Hypothalamus (tissue), 51 donors: ENCODE results near the gene ABCC8.
"Not testable (repeated sequence)": the region's sequence is repeated elsewhere in the genome, so short reads cannot be mapped to it uniquely, and the experiment has no call there.

Source experiments
- DNase-seq, 51 donors: peaks; one replicate each; lab custom pipeline; 2025; lab: John Stamatoyannopoulos, UW

The ABCC8 gene

DNA sequence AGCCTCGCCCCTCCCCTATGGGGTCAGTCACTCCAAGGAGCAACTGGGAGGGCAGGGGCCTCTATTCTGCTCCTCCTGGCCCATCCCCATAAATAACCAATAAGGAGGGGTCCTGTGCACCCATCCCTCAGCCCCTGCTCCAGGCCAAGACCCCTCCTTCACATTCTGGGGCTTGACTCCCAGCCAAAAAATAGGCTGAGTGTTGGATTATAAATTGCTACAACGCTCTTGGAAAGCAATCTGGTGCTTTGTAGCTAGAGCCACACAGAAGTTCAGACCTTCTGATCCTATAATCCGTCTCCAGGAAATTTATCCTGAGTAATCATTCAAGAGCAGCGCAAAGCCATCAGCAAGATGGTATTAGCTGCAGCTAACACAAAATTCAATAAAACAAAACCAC is 42.5 kb downstream of the ABCC8 start:
- DNase-seq = no peak

DNA sequence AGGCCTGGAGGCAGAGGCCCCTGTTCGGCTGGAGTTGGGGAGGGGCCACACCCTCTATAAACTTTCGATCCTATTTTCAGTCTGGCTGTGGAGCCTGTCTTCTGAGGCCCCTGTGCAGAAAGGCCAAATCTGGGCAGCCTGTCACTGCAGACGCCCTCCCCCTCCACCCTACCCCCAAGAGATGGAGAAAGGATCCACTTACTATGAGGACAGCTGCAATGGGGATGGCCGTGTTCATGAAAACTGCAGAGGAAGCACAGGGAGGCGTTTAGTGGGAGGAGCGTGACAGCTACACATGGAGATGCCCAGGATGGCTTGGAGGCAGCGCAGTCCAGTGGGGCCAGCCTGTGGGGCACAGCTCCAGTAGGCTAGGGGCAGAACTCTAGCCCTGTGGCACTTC is 44.6 kb downstream of the ABCC8 start:
- peak in 1 of 51 donors; percentile 14 for DNase-seq

DNA sequence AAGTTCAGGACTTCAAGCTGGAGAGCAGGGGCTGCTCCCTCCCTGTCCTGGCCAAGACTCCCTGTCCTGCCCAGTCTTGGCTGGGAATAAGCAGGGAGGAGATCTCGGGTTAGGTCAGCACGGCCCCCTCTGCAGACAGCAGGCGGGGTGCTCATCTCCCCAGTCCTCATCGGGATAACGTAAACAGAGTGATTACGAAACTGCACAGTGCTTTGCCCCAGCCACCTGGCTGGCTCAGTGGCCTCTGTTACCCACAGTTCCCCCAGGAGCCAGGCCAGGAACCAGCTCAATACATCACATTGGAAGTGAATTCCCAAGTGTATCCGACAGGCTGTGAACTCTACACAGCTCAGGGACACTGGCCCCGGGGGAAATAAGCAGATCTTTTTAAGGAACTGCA is 45.5 kb downstream of the ABCC8 start:
- DNase-seq = no peak

DNA sequence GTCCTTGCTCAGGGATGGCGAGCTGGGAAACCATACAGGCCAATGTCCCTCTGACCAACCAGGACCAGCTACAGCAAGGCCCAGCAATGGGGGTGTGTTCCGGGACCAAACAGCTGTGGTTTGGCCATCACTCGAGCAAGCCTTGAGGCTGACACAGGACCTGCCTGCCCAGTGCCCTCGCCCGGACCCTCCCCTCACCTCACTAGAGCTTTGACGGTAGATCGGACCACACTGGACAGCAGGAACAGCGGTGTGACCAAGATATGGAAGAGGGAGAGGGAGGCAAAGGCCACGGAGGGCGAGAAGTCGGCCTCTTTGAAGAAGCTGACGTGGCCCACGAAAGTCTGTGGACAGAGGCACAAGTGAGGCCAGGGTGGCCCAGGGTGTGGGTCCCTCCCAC is 46.0 kb downstream of the ABCC8 start:
- DNase-seq = no peak

DNA sequence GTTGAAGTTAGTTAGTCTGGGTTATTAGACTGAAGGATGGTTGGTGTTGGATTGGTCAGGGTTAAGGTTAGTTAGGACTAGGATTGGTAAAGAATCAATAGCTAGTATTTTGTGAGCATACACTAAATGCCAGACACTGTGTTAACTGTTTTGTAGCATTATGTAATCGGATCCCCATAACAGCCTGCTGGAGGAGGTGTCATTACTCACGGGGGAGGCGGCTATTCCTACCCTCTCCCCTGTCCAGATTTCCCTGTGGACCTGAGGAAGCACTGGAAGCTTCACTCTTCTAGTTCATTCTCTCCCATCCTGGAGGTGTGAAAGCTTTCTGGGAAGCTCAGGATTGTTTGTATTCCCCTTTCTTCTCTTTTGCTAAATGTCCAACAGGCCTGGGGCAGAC is 47.7 kb downstream of the ABCC8 start:
- no peak for DNase-seq

DNA sequence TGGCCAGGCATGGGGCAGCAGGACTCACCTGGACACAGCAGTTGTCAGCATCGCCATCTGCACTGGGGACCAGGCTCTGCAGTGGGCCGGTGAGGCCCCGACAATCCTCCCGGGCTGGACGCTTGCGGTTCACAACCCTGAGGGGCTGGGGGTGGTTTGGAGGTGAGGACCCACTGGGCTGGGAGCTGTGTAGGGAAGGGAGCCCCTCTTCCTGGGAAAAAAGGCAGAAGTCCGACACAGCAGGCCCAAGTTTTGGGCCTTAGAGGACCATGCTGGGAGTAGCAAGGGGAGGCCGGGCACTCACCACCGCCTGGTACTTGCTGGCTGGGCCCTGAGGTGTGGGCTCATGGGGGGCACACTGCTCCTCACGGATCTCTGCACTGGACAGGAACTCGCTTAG is 48.4 kb downstream of the ABCC8 start:
- DNase-seq = no peak

DNA sequence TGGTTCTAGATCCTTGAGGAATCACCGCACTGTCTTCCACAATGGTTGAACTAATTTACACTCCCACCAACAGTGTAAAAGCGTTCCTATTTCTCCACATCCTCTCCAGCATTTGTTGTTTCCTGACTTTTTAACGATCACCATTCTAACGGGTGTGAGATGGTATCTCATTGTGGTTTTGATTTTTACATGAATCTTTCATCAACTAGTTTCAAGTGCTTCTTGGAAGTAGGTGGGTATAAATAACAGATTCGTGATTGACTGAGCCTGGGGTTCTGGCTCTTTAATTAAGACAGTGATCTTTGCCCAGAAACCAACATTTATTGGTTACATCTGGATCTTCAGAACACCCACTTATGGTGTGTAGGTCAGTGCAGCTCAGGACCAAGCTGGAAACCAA is 50.4 kb downstream of the ABCC8 start:
- DNase-seq = not testable (repeated sequence)

DNA sequence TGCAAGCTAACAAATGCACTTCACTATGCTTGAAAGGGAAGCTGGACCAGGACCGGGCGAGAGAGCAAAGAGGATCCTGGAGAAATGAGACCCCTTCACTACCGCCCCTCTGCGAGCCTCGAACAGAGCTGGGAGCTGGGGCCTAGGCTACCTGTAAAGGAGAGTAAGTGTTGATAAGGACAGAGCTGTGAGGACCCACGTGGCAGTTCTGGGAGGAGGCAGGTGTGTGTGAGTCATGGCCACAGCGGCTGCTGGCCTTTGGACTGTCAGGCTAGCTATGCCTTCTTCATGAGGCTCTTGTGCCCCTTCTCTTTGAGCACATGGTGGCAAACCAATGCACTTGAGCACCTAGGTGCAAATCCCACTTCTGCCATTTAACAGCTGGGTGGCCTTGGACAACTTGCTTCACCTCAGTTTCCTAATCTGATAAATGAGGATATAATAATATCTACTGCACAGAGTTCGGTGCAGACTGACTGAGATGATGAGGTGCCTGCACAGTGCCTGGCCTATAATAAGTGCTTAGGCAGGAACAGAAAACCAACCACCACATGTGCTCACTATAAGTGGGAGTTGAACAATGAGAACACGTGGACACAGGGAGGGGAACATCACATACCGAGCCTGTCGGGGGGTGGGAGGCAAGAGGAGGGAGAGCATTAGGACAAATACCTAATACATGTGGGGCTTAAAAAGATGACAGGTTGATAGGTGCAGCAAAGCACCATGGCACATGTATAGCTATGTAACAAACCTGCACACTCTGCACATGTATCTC is 52.9 kb downstream of the ABCC8 start:
- DNase-seq = peak in 2 of 51 donors; percentile 2 to 33

DNA sequence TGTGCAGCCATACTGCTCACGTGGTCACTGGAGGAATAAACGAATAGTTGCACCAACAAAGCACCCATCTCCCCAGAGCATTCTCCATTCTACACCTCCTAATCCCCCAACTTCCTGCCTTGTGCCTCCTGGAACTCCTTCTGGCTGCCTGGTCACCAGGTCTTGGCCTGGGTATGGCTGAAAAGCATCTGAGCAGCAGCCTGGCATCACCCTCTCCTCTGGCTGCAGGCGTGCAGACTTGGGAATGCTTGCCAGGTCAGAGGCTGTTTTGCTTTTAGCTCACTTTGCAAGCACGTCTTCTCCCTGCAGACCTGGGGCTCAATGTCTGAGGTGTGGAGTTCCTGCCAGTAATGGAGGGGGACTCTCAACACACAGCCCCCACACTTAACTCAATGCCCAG is 54.9 kb downstream of the ABCC8 start:
- no peak for DNase-seq

DNA sequence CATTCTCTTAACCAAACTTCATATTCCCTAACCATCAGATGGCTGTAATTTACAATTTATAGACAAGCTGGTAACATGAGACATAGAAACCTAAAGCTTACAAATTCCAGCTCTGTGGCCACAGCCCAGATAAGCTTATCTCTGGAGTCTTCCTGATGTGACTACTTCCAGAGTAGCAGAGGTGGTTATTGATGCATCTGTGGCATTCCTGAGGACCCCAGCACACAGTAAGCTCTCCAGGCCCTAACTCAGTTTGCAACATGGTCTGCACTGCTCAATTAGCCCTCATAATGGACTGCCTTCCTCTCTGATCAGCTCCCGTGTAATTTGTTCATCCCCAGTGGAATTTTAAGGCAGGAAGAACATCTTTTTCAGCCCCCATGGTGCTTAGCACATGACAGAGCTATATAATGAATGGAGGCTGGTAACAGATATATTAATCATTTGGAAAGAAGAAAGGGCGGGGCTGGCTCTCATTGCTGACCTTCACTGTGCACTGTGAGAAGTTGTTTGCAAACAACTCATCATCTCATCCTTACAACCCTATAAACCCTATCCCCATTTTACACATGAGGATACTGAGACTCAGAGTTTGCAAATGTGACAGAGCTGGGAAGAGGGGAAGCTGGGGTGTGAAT is 58.1 kb downstream of the ABCC8 start:
- no peak for DNase-seq

DNA sequence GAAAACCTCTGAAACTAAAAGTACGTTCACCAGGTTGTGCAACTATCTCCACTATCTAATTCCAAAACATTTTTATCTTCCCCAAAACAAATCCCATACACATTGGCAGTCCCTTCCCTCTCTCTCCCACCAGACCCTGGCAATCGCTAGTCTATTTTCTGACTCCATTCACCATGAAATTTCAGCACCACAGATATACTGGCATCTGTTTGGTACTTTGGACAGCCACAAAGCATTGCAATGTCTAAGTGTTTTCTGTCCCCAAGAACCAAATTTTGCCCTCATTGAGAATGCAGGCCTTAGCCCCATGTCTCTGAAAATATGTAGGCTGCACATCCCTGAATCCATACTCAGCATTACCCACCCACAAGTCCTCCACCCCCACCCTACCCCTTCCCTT is 60.2 kb downstream of the ABCC8 start:
- DNase-seq = no peak

DNA sequence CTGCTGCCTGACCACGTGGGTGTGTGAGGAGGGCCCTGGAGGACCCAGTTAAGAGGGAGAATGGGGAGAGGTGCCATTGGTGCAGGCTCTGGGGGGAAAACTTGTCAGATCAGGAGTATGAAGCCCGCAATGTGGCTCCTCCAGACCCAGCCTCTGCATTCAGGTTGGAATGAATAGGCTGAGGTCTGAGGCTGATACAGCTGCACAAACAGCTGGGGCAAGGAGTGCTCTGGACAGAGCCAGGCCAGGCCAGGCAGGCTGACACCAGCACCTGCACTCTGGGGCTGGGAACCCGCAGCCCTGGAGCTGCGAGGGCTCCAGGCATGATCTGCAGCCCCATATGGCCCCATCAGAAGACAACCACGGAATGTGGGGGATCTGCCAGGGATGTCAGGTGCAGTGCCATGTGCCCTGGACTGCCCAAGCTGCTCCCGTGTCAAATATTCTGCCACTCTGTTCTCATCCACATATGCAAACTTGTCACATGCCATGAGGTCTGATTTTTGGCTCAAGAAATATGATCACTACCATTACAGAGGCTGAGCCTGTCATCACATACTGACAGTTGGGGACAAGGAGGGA is 61.0 kb downstream of the ABCC8 start:
- no peak for DNase-seq

DNA sequence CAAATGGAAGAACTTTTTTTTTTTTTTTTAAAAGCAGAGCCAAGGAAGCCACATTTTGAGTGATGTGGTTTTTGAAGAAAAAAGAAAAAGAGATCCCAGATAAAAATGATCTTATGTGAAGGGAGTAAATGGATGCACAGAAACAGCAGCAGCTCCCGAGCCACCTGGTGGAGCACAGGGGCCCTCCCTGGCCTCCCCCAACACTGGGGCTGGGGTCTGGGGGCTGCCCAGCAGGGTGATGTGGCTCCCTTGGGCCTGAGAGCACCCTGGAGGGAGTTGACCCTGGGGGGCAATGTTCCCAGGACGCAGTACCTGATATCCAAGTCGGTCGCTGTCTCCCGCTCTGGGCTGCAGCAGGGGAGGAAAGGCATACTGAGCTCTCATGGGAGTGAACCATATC is 61.7 kb downstream of the ABCC8 start:
- no peak for DNase-seq

DNA sequence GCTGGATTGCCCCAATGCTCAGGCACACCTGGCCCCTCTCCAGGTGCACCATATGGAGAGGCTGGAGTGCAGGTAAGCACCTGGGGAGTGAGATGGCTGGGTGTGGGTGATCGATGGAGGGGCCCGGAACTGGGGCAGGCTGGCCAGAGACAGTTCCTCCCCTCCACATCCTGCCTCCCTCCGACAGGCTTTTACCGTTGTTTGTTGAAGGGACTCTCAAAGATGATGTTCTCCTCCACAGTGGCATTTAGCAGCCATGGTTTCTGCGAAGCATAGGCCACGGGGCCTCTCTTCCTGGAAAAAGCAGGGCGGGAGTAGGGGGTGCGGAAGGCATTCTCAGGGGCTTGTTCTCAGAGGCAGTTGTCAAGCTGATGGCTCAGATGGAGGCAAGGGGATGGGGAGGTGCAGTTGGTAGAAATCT is 62.3 kb downstream of the ABCC8 start:
- no peak for DNase-seq

DNA sequence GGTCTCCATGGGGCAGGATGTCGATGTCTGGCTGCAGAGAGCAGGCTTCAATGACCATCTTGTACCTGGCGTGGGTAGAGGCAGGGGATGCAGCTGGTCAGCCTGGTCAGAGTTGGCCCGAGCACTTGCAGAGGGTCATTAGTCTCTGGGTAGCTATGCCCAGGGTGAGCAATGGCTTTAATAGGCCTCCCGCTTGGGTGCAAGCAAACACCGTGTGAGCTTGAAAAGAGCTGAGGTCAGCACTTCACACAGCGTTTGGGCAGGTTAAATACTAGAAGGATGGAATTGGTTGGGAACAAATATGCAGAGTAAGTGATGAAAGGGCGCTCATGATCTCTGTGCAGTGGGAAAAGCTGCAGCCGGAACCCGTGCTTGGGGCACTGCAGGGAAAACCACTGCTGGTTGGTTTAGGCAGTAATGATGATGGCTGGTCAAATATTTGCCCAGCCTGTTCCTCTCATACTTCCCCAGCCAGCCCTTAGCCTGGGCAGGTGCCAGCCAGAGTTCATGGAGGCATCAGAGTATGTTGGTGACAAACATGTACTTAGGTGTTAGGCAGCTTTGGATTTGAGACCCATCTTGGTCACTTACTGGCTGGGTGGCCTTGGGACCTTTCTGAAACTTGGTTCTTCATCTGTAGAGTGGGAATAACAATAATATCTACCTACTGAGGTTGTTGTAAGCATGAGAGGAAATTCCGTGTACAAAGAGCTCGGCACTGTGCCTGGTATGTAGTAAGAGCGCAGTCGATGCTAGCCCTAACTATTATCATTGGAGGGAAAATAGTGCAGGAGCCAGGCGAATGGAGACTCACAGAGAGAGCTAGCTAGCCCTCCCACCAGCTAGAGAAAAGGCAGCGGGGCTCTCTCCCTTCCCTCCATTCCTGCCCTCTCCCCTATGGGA is 63.0 kb downstream of the ABCC8 start:
- DNase-seq = no peak

DNA sequence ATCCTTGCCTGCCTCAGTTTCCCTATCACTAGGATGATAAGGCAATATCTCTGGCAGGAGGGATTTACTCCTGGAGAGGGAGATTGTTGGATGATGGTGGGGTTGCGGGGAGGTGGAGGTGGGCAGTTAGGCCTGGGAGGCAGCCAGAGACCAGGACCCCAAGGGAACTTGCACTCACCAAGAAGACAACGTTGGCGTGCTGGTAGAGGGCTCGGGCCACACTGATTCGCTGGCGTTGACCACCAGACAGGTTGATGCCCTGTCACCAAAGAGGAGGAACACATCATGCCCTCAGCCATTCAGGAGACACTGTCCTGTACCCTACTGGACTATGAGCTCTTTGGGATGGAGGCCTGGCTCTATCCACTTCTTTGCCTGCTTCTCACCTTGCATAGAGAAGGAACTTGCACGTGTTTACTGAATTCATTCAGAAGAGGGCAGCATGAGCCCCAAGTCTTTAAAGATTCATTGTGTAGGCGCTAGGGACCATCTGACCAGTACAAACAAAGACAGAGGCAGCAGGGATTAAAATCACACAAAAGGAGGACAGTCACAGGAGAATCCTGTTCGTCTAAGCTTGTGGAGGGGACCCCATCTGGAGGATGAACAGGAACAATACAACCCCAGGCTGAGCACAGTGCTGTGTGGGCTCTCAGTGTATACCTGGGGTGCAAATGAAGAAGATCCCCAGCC is 64.0 kb downstream of the ABCC8 start:
- no peak for DNase-seq

DNA sequence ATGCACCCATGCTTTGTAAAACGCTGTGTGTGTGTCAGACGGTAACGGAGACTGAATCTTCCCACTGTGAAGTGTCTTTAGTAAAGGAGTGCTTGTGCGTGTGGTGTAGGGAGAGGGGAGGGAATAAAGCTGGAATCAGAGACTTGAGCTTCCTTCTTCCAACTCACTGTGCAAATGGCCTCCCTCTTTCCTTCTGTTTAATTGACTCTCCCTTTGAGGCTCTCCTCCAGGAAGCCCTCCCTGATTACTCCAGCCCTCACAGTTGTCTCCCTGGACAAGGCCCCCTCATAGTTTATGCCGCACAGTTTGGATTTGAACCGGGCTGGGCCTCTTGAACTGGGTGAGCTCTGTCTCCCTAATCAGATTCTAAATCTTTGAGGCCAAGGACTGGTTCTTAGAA is 65.2 kb downstream of the ABCC8 start:
- DNase-seq = no peak

DNA sequence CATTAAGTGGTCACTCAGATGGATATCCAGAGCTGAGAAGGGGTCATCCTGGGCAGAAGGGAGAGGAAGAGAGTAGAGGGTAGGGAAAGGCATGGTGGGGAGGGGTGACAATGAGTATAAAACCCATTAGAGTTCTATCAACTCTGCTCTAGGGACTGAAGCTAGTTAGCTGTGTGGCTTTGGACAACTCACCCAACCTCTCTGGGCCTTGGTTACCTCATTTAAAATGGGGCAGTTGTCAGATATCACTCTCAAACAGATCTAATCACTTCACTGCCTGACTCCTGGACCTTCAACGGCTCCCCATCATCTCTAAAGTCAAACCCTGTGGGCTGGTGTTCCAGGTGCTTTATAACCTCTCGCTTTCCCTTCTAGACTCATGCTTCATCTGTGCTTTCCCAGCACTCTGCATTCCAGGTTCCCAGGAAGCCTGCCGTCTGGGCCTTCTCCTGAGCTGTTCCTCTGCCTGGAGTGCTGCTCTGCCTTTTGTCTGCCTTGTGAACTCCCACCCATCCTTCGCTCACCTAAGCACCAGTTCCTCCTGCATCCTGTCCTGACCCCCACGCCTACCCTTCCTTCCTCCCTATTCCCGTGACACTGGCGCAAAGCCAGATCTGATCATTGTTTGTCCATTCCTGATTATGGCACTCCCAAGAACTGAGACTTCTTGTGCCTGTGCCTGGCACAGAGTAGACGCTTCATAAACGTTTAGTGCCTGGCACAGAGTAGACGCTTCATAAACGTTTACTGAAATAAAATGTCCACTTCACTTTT is 65.9 kb downstream of the ABCC8 start:
- no peak for DNase-seq

DNA sequence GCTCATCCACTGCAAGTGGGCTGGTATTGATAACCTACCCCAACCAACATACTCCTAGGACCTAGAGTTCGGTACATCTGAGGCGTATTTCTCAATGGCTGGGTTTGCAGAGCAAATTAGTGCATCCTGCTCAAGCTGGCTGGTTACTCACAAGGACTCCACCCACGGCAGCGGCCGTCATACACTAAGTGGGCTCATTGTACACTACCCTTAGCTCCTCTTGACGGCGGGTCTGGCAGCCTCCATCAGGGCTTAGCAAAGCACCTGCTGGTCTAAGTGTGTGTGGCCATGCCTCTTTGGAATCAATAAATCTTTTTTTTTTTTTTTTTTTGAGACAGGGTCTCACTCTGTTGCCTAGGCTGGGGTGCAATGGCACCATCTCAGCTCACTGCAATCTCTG is 68.0 kb downstream of the ABCC8 start:
- no peak for DNase-seq

DNA sequence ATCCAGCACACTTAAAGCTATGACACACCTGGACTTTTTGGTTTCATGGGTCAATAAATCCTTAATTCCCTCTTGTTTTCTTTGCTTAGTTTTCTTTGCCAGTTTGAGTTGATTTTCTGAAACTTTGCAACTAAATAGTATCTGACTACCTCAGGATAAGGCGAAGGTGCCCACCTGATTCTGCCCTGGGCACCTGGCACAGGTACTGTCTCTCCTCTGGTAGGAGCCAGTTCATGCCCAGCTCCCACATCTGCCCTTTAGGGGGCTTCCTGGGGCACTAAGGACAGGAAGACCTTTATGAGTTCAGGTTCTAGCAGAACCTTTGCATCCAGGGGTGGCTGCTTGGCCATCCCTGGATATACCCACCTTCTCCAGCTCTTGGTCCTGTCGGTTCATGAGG is 68.6 kb downstream of the ABCC8 start:
- DNase-seq = no peak
